H9 (cell line): ENCODE data around the gene COL3A1. TPM values are rescaled to one million over a fixed set of nuclear protein-coding genes. Genes with fewer than 3 reads are reported as not detected.

Source experiments
- DNase-seq: peaks from one replicate; pipeline ENCODE4 v3.0.0-alpha.2; 2017
- H2AFZ ChIP-seq: one replicate; pipeline ENCODE4 v1.6.1; 2013; ENCODE audit warnings: mild to moderate bottlenecking, low read length, control low read depth, moderate library complexity
- H2AK5ac ChIP-seq: 2 replicates; pipeline ENCODE4 v1.6.1; 2013; ENCODE audit warnings: low read length, control low read depth, mixed read lengths; ENCODE audit not compliant: insufficient read length
- H2BK120ac ChIP-seq: one replicate; pipeline ENCODE4 v1.6.1; 2013; ENCODE audit warnings: low read depth, mild to moderate bottlenecking, low read length, control low read depth, inconsistent platforms; ENCODE audit not compliant: poor library complexity, severe bottlenecking
- H2BK12ac ChIP-seq: 2 replicates; pipeline ENCODE4 v1.6.1; 2013; ENCODE audit warnings: low read length, control low read depth, mixed read lengths, low read depth; ENCODE audit not compliant: insufficient read length
- H2BK15ac ChIP-seq: 2 replicates; pipeline ENCODE4 v1.6.1; 2013; ENCODE audit warnings: low read depth, low read length, control low read depth
- H2BK20ac ChIP-seq: one replicate; pipeline ENCODE4 v1.6.1; 2013; ENCODE audit warnings: low read depth, mild to moderate bottlenecking, low read length, control low read depth, inconsistent platforms; ENCODE audit not compliant: poor library complexity, severe bottlenecking
- H2BK5ac ChIP-seq: 2 replicates; pipeline ENCODE4 v1.6.1; 2013; ENCODE audit warnings: low read length, control low read depth, mixed read lengths; ENCODE audit not compliant: insufficient read length
- H3K14ac ChIP-seq: 2 replicates; pipeline ENCODE4 v1.6.1; 2013; ENCODE audit warnings: low read length, control low read depth; ENCODE audit not compliant: insufficient read depth
- H3K18ac ChIP-seq: 2 replicates; pipeline ENCODE4 v1.6.1; 2013; ENCODE audit warnings: low read depth, mild to moderate bottlenecking, mixed read lengths, low read length, control low read depth; ENCODE audit not compliant: insufficient read length
- H3K23ac ChIP-seq: 2 replicates; pipeline ENCODE4 v1.6.1; 2013; ENCODE audit warnings: low read length, control low read depth, mixed read lengths, low read depth; ENCODE audit not compliant: insufficient read length
- H3K23me2 ChIP-seq: 2 replicates; pipeline ENCODE4 v1.6.1; 2013; ENCODE audit warnings: low read depth, mild to moderate bottlenecking, mixed read lengths, low read length, control low read depth; ENCODE audit not compliant: insufficient read length, poor library complexity, severe bottlenecking
- H3K27ac ChIP-seq: 2 replicates; pipeline ENCODE4 v1.5.1; 2013; ENCODE audit warnings: low read length, control low read depth, mixed read lengths, low read depth; ENCODE audit not compliant: insufficient read length
- H3K27me3 ChIP-seq: 2 replicates; pipeline ENCODE4 v1.6.1; 2013; ENCODE audit warnings: low read length, control low read depth, inconsistent platforms; ENCODE audit not compliant: insufficient read depth
- H3K4ac ChIP-seq: 2 replicates; pipeline ENCODE4 v1.6.1; 2013; ENCODE audit warnings: low read depth, mild to moderate bottlenecking, control low read depth, inconsistent platforms, low read length, moderate library complexity
- H3K4me1 ChIP-seq: 2 replicates; pipeline ENCODE4 v1.6.1; 2013; ENCODE audit warnings: low read length, control low read depth, inconsistent platforms; ENCODE audit not compliant: insufficient read depth
- H3K4me2 ChIP-seq: 2 replicates; pipeline ENCODE4 v1.6.1; 2013; ENCODE audit warnings: low read length, control low read depth, mixed read lengths; ENCODE audit not compliant: insufficient read length, insufficient read depth
- H3K56ac ChIP-seq: 2 replicates; pipeline ENCODE4 v1.6.1; 2013; ENCODE audit warnings: low read depth, mild to moderate bottlenecking, mixed read lengths, low read length, control low read depth; ENCODE audit not compliant: insufficient read length
- H3K79me1 ChIP-seq: 2 replicates; pipeline ENCODE4 v1.6.1; 2013; ENCODE audit warnings: low read depth, mild to moderate bottlenecking, moderate library complexity, low read length, control low read depth, inconsistent platforms; ENCODE audit not compliant: insufficient read depth, poor library complexity, severe bottlenecking
- H3K79me2 ChIP-seq: 2 replicates; pipeline ENCODE4 v1.6.1; 2013; ENCODE audit warnings: low read length, control low read depth, inconsistent platforms; ENCODE audit not compliant: insufficient read depth
- H3K9ac ChIP-seq: 2 replicates; pipeline ENCODE4 v1.6.1; 2013; ENCODE audit warnings: low read length, control low read depth, mixed read lengths; ENCODE audit not compliant: insufficient read length; ENCODE audit errors: extremely low read depth
- H3K9me3 ChIP-seq: one replicate; pipeline ENCODE4 v1.6.1; 2013; ENCODE audit warnings: low read depth, low read length, inconsistent platforms; ENCODE audit not compliant: control insufficient read depth
- H3T11ph ChIP-seq: one replicate; pipeline ENCODE4 v1.6.1; 2013; ENCODE audit warnings: mild to moderate bottlenecking, low read length, control low read depth, inconsistent platforms
- H4K20me1 ChIP-seq: one replicate; pipeline ENCODE4 v1.6.1; 2013; ENCODE audit not compliant: control insufficient read depth, insufficient read length, insufficient read depth
- H4K5ac ChIP-seq: 2 replicates; pipeline ENCODE4 v1.6.1; 2013; ENCODE audit warnings: low read depth, mild to moderate bottlenecking, mixed read lengths, low read length, control low read depth; ENCODE audit not compliant: insufficient read length
- H4K8ac ChIP-seq: replicated peaks from 2 replicates; pipeline ENCODE4 v1.6.1; 2013; ENCODE audit warnings: low read length, control low read depth, mixed read lengths, low read depth; ENCODE audit not compliant: insufficient read length
- H4K91ac ChIP-seq: 2 replicates; pipeline ENCODE4 v1.6.1; 2013; ENCODE audit warnings: low read depth, mild to moderate bottlenecking, moderate library complexity, mixed read lengths, low read length, control low read depth; ENCODE audit not compliant: insufficient read length
- H3K27ac Mint-ChIP-seq, 3 experiments: 2 replicates in 2 of 3; 3 replicates in 1 of 3; pipeline ENCODE4 v1.8.0; 2020 to 2021; ENCODE audit warnings: mixed read lengths in 3 of 3, mild to moderate bottlenecking in 1 of 3, moderate library complexity in 1 of 3
- H3K27me3 Mint-ChIP-seq: 2 replicates; pipeline ENCODE4 v1.8.0; 2021; ENCODE audit warnings: low read depth, mild to moderate bottlenecking, moderate library complexity, mixed read lengths
- H3K36me3 Mint-ChIP-seq, 3 experiments: 2 replicates in 2 of 3; 3 replicates in 1 of 3; pipeline ENCODE4 v1.8.0; 2020 to 2021; ENCODE audit warnings: low read depth in 3 of 3, mixed read lengths in 3 of 3; ENCODE audit not compliant: insufficient read depth in 1 of 3
- H3K4me1 Mint-ChIP-seq, 2 experiments: 2 replicates each; pipeline ENCODE4 v1.8.0; 2020; ENCODE audit warnings: mixed read lengths in 2 of 2
- H3K4me3 Mint-ChIP-seq, 2 experiments: 2 replicates in 1 of 2; 3 replicates in 1 of 2; pipeline ENCODE4 v1.8.0; 2020 to 2021; ENCODE audit warnings: mild to moderate bottlenecking in 2 of 2, mixed read lengths in 2 of 2, moderate library complexity in 1 of 2
- H3K9me3 Mint-ChIP-seq, 2 experiments: 2 replicates in 1 of 2; 3 replicates in 1 of 2; pipeline ENCODE4 v1.8.0; 2020; ENCODE audit warnings: mild to moderate bottlenecking in 2 of 2, mixed read lengths in 2 of 2, moderate library complexity in 1 of 2
- CTCF ChIP-seq: fragments of 200-600 bp; sonication (generic); conservative IDR thresholded peaks from 3 replicates; pipeline ENCODE4 v1.8.0; 2021; ENCODE audit warnings: antibody characterized with exemption, mild to moderate bottlenecking
- WGBS: extraction: QIAGEN DNeasy Blood & Tissue Kit; methylation state at CpG from one replicate; pipeline ENCODE4 v1.1.7; 2013; ENCODE audit warnings: missing lambda C conversion rate, low lambda C conversion rate, mixed read lengths; ENCODE audit not compliant: insufficient read length; ENCODE audit errors: extremely low coverage; 5-methylcytosine and 5-hydroxymethylcytosine counted together
- total RNA-seq: library from RNA; stranded (reverse); gene quantifications from 2 replicates; pipeline ENCODE4 v1.2.1, GENCODE V29; 2021

The COL3A1 gene
- total RNA-seq, 1 experiment from 2014 or later: not detected

- Histone ChIP-seq H3K9ac (no peak overlapping the region), H3K4me2 (no peak overlapping the region), H3K4ac (no peak overlapping the region), H3K14ac (no peak overlapping the region), H3T11ph (no peak overlapping the region), H4K91ac (no peak overlapping the region), H4K8ac (no peak overlapping the region), H4K20me1 (no peaks in the 10 kb centered on the region), H2BK20ac (no peak overlapping the region), H3K56ac (no peak overlapping the region), H2BK15ac (no peak overlapping the region), H3K27ac (no peak overlapping the region), H2AFZ (no peak overlapping the region), H2BK5ac (no peak overlapping the region), H3K27me3 (no peaks in the 10 kb centered on the region), H2BK12ac (no peak overlapping the region), H3K18ac (no peak overlapping the region), H2BK120ac (no peak overlapping the region), H3K79me2 (no peaks in the 10 kb centered on the region), H3K4me1 (no peaks in the 10 kb centered on the region), H3K9me3 (no peaks in the 10 kb centered on the region), H2AK5ac (no peak overlapping the region), H3K23ac (no peak overlapping the region), H3K23me2 (no peaks in the 10 kb centered on the region), H4K5ac (no peak overlapping the region), H3K79me1 (no peaks in the 10 kb centered on the region)
- Mint-ChIP-seq H3K4me1 (no peaks in the 10 kb centered on the region), H3K27ac (0 out of 7 replicates have a peak overlapping the region, but pooled peaks of 1 of the 3 experiments have one; percentile 79), H3K36me3 (no peaks in the 10 kb centered on the region), H3K27me3 (no peaks in the 10 kb centered on the region), H3K9me3 (no peaks in the 10 kb centered on the region), H3K4me3 (no peak overlapping the region)
- DNase-seq: no peak
- no CpG with 5 or more reads among the region's 1 CpG for WGBS
- TF ChIP-seq CTCF: no peak
Observed at GRCh38 chr2:189002079-189002478, 27.9 kb downstream of the COL3A1 start.
